HG02970 (cell line): ENCODE results near the gene ZNF256.

Experiments used
- ATAC-seq: cut with Tn5 transposase; IDR thresholded peaks from one replicate; pipeline ENCODE4 v1.9.1; 2021; ENCODE audit warnings: mild to moderate bottlenecking, moderate library complexity, moderate number of reproducible peaks; ENCODE audit not compliant: unreplicated experiment, low FRiP score

ZNF256 gene

GRCh38 chr19:57900311-57900710, 47.2 kb downstream of the ZNF256 start:
- no peak for ATAC-seq
